CD4-positive, alpha-beta T cell treated with Interleukin-10 for 1 hour (primary cell): ENCODE measurements around the gene MAPT.
"Not testable (repeated sequence)": the region's sequence is repeated elsewhere in the genome, so short reads cannot be mapped to it uniquely, and the experiment has no call there.

Source experiments
- DNase-seq: peaks from one replicate; pipeline ENCODE4 v3.0.0-alpha.2; 2020

MAPT gene

DNA sequence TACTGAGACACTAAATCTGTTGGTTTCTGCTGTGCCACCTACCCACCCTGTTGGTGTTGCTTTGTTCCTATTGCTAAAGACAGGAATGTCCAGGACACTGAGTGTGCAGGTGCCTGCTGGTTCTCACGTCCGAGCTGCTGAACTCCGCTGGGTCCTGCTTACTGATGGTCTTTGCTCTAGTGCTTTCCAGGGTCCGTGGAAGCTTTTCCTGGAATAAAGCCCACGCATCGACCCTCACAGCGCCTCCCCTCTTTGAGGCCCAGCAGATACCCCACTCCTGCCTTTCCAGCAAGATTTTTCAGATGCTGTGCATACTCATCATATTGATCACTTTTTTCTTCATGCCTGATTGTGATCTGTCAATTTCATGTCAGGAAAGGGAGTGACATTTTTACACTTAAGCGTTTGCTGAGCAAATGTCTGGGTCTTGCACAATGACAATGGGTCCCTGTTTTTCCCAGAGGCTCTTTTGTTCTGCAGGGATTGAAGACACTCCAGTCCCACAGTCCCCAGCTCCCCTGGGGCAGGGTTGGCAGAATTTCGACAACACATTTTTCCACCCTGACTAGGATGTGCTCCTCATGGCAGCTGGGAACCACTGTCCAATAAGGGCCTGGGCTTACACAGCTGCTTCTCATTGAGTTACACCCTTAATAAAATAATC is 119.3 kb downstream of the MAPT start:
- no peak for DNase-seq

- not testable (repeated sequence) for DNase-seq
Observed at GRCh38 chr17:46019408-46019925, 125.1 kb downstream of the MAPT start.

GRCh38 chr17:46020023-46020761 is 125.8 kb downstream of the MAPT start:
- peak; percentile 78 for DNase-seq

DNA sequence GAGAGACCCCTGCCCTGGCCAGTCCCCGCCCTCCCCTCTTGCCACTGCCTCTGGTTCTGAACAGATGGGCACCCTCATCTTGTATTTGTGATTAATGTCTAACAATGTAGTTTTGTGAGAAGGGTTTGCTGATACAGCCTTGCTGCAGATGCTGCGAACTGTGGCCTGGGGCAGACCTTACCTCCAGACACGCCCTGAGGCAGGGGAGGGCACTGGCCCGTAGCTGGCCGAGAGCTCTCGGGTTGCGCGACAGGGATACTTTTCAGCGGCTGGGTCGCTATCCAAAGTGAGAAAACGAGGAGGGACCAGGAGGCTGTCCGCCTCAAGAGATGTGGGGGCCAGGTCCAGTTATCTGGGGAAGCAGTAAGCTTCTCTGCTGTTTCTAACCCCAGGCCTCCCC is 126.6 kb downstream of the MAPT start:
- no peak for DNase-seq

DNA sequence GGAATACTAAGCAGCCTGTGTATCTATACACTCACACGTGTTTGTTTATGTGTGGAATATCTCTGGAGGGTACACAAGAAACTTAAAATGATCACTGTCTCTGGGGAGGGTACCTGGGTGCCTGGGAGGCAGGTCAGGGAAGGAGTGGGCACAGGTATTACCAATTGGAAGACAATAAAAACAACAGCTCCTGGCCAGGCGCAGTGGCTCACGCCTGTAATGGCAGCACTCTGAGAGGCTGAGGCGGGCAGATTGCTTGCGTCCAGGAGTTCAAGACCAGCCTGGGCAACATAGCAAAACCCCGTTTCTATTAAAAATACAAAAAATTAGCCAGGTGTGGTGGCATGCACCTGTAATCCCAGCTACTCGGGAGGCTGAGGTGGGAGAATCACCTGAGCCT is 129.0 kb downstream of the MAPT start:
- DNase-seq = not testable (repeated sequence)

DNA sequence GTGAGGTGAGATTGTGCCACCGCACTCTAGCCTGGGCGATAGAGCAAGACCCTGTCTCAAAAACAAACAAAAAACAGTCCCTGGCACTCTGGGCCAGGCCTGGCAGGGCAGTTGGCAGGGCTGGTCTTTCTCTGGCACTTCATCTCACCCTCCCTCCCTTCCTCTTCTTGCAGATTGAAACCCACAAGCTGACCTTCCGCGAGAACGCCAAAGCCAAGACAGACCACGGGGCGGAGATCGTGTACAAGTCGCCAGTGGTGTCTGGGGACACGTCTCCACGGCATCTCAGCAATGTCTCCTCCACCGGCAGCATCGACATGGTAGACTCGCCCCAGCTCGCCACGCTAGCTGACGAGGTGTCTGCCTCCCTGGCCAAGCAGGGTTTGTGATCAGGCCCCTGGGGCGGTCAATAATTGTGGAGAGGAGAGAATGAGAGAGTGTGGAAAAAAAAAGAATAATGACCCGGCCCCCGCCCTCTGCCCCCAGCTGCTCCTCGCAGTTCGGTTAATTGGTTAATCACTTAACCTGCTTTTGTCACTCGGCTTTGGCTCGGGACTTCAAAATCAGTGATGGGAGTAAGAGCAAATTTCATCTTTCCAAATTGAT is 129.5 kb downstream of the MAPT start:
- DNase-seq = no peak

DNA sequence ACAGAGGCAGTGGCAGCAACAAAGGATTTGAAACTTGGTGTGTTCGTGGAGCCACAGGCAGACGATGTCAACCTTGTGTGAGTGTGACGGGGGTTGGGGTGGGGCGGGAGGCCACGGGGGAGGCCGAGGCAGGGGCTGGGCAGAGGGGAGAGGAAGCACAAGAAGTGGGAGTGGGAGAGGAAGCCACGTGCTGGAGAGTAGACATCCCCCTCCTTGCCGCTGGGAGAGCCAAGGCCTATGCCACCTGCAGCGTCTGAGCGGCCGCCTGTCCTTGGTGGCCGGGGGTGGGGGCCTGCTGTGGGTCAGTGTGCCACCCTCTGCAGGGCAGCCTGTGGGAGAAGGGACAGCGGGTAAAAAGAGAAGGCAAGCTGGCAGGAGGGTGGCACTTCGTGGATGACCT is 130.2 kb downstream of the MAPT start:
- no peak for DNase-seq

DNA sequence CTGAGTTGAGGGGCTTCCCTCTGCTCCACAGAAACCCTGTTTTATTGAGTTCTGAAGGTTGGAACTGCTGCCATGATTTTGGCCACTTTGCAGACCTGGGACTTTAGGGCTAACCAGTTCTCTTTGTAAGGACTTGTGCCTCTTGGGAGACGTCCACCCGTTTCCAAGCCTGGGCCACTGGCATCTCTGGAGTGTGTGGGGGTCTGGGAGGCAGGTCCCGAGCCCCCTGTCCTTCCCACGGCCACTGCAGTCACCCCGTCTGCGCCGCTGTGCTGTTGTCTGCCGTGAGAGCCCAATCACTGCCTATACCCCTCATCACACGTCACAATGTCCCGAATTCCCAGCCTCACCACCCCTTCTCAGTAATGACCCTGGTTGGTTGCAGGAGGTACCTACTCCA is 130.7 kb downstream of the MAPT start:
- no peak for DNase-seq

GRCh38 chr17:46025510-46026165 is 131.3 kb downstream of the MAPT start:
- DNase-seq = no peak

DNA sequence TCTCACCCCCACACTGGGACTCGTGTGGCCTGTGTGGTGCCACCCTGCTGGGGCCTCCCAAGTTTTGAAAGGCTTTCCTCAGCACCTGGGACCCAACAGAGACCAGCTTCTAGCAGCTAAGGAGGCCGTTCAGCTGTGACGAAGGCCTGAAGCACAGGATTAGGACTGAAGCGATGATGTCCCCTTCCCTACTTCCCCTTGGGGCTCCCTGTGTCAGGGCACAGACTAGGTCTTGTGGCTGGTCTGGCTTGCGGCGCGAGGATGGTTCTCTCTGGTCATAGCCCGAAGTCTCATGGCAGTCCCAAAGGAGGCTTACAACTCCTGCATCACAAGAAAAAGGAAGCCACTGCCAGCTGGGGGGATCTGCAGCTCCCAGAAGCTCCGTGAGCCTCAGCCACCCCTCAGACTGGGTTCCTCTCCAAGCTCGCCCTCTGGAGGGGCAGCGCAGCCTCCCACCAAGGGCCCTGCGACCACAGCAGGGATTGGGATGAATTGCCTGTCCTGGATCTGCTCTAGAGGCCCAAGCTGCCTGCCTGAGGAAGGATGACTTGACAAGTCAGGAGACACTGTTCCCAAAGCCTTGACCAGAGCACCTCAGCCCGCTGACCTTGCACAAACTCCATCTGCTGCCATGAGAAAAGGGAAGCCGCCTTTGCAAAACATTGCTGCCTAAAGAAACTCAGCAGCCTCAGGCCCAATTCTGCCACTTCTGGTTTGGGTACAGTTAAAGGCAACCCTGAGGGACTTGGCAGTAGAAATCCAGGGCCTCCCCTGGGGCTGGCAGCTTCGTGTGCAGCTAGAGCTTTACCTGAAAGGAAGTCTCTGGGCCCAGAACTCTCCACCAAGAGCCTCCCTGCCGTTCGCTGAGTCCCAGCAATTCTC is 132.1 kb downstream of the MAPT start:
- no peak for DNase-seq

DNA sequence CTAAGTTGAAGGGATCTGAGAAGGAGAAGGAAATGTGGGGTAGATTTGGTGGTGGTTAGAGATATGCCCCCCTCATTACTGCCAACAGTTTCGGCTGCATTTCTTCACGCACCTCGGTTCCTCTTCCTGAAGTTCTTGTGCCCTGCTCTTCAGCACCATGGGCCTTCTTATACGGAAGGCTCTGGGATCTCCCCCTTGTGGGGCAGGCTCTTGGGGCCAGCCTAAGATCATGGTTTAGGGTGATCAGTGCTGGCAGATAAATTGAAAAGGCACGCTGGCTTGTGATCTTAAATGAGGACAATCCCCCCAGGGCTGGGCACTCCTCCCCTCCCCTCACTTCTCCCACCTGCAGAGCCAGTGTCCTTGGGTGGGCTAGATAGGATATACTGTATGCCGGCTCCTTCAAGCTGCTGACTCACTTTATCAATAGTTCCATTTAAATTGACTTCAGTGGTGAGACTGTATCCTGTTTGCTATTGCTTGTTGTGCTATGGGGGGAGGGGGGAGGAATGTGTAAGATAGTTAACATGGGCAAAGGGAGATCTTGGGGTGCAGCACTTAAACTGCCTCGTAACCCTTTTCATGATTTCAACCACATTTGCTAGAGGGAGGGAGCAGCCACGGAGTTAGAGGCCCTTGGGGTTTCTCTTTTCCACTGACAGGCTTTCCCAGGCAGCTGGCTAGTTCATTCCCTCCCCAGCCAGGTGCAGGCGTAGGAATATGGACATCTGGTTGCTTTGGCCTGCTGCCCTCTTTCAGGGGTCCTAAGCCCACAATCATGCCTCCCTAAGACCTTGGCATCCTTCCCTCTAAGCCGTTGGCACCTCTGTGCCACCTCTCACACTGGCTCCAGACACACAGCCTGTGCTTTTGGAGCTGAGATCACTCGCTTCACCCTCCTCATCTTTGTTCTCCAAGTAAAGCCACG is 133.0 kb downstream of the MAPT start:
- DNase-seq = no peak

- DNase-seq = no peak
Observed at GRCh38 chr17:46027976-46028325, 133.6 kb downstream of the MAPT start.

- DNase-seq = no peak
Observed at GRCh38 chr17:46028374-46028773, 134.0 kb downstream of the MAPT start.

DNA sequence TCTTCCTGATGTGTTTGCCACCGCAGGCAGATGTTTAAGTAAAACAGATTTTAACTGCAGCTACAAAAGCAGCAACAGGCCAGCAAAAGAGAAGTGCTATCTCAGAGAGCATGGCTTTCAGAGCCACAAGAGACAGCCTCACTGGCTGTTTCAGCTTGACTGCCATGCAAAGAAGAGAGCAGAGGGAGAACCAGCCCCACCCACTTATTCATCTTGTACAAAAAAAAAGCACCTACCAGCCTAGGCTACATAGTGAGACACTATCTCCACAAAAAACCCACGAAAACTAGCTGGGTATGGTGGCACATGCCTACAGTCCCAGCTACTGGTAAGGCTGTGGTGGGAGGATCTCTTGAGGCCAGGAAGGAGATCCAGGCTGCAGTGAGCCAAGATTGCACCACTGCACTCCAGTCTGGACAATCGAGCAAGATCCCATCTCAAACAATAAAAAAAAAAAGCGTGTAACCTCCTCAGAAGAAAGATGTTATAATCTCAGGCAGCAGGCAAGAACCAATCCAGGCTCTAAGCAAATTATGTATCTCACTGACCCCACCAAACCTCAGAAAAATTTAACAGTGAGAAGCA is 134.7 kb downstream of the MAPT start:
- no peak for DNase-seq

- DNase-seq = no peak
Observed at GRCh38 chr17:46029627-46030026, 135.3 kb downstream of the MAPT start.

GRCh38 chr17:46030752-46031151 is 136.4 kb downstream of the MAPT start:
- DNase-seq = no peak

- DNase-seq = no peak
Observed at GRCh38 chr17:46031440-46031839, 137.1 kb downstream of the MAPT start.

DNA sequence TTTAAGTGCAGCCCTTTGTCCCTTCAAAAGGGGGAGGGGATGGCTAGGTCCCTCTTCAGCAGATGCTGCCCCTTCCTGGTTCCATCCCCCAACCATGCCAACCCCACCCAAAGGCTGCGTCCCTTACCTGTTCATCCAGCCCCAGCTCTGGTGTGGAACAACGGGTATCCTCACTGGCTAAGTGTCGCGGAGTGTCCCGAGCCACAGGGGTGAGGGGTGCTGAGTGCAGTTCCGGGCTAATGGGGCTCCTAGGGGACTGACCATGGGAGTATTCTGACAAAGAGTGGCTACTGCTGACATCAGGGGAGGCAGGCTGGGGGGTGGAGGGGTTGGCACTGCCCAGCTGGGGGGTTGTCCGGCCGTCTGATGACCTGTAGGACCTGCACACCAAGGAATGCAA is 137.6 kb downstream of the MAPT start:
- DNase-seq = no peak

- DNase-seq = no peak
Observed at GRCh38 chr17:46032909-46033308, 138.6 kb downstream of the MAPT start.

DNA sequence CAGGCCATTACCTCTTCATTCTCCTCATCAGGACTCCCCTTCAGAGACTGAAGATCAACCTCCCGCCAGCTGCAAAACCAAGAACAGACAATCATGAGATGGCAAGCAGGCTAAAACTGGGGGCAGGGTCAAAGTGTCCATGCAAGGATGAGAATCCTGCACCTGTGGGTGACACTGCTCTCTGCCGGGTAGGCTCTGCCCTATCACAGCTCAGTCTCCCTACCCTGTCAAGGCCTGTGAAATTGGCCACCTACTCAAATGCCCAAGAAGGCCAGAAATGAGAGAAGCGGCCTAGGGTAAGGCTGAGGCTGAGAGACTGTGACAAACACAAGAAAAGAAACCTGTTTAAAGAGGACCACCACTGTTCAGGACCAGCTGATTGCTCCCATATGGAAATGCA is 139.0 kb downstream of the MAPT start:
- no peak for DNase-seq
